Thoracic aorta (tissue), 2 donors: ENCODE measurements around the gene RNF217. TPM values are rescaled to one million over a fixed set of nuclear protein-coding genes. Genes with fewer than 3 reads are reported as not detected.
A peak's percentile ranks its signal among the peaks of the same experiment; 100 is the strongest.

Experiments used
- ATAC-seq: fragments of 150-250 bp; one replicate; pipeline ENCODE4 v1.8.0; 2017; ENCODE audit warnings: low read depth; ENCODE audit not compliant: insufficient number of reproducible peaks, low FRiP score
- DNase-seq: peaks from one replicate; pipeline ENCODE4 v3.0.0-alpha.2; 2020; ENCODE audit warnings: low spot score
- H3K27ac ChIP-seq, 2 donors: fragments of 200-600 bp; sonication (generic); 1 replicate in 1 of 2; 2 replicates in 1 of 2; pipeline ENCODE4 v1.5.1; 2016; ENCODE audit warnings: mild to moderate bottlenecking in 2 of 2, moderate library complexity in 2 of 2
- H3K27me3 ChIP-seq: fragments of 200-600 bp; sonication (generic); replicated peaks from 2 replicates; pipeline ENCODE4 v1.6.0; 2016; ENCODE audit warnings: mild to moderate bottlenecking; ENCODE audit not compliant: insufficient read depth
- H3K36me3 ChIP-seq: fragments of 200-600 bp; sonication (generic); one replicate; pipeline ENCODE4 v1.5.1; 2016
- H3K4me1 ChIP-seq, 2 donors: fragments of 200-600 bp; sonication (generic); 1 replicate in 1 of 2; 2 replicates in 1 of 2; pipeline versions ENCODE4 v1.5.1 to v1.6.0; 2016; ENCODE audit warnings: low read depth in 2 of 2, mild to moderate bottlenecking in 1 of 2; ENCODE audit not compliant: control insufficient read depth in 1 of 2
- H3K4me3 ChIP-seq: fragments of 200-600 bp; sonication (generic); 2 replicates; pipeline ENCODE4 v1.5.1; 2016; ENCODE audit warnings: mild to moderate bottlenecking
- H3K9me3 ChIP-seq: fragments of 200-600 bp; sonication (generic); 2 replicates; pipeline ENCODE4 v1.5.1; 2016
- total RNA-seq, 2 donors: library from RNA; depleted of rRNA; stranded (reverse); fragments of >200 nt; gene quantifications; one replicate each; pipeline versions ENCODE4 v1.1.0 to v1.2.3, GENCODE V29; 2016
- TF ChIP-seq, protein P1 (sequence below): fragments of 200-600 bp; sonication (generic); IDR thresholded peaks from one replicate; pipeline ENCODE4 v1.5.1; 2019; ENCODE audit warnings: antibody characterized with exemption

RNF217 gene
- total RNA-seq, 2 donors from 2014 or later: 36.3 to 44.2 TPM

DNA sequence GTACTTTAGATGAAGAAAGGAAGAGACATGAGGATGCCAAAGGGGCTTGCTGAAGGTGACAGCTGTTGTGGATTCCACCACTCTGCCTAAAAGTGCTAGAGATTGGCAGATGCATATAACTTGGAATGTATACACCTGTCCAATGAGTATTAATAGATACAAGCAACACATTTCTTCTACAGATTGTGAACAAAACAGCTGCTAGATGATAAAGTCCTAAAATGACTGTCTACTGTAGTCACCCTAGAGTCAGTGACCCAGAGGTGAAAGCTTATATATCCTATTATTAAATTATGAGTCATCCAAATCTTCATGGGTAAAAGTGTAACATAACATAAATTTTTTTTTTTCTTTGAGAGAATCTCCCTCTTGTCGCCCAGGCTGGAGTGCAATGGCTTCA lies 5.2 kb downstream of the RNF217 start:
- Histone ChIP-seq H3K36me3 (peaks cover 6% of the 10 kb centered on the region), H3K9me3 (no peaks in the 10 kb centered on the region), H3K4me1 (peaks cover 40 to 62% of the 10 kb centered on the region in 2 donors), H3K4me3 (peak overlapping the region; percentile 8), H3K27me3 (no peaks in the 10 kb centered on the region), H3K27ac (no peak overlapping the region)
- no peak for DNase-seq
- TF ChIP-seq, protein P1, sequence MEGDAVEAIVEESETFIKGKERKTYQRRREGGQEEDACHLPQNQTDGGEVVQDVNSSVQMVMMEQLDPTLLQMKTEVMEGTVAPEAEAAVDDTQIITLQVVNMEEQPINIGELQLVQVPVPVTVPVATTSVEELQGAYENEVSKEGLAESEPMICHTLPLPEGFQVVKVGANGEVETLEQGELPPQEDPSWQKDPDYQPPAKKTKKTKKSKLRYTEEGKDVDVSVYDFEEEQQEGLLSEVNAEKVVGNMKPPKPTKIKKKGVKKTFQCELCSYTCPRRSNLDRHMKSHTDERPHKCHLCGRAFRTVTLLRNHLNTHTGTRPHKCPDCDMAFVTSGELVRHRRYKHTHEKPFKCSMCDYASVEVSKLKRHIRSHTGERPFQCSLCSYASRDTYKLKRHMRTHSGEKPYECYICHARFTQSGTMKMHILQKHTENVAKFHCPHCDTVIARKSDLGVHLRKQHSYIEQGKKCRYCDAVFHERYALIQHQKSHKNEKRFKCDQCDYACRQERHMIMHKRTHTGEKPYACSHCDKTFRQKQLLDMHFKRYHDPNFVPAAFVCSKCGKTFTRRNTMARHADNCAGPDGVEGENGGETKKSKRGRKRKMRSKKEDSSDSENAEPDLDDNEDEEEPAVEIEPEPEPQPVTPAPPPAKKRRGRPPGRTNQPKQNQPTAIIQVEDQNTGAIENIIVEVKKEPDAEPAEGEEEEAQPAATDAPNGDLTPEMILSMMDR: no peak
- no peak for ATAC-seq

GRCh38 chr6:124968401-124968800 lies 6.2 kb downstream of the RNF217 start:
- DNase-seq (no peak), ATAC-seq (no peak)
- Histone ChIP-seq H3K4me1 (peaks cover 40 to 62% of the 10 kb centered on the region in 2 donors), H3K36me3 (peaks cover 6% of the 10 kb centered on the region), H3K27ac (no peak overlapping the region), H3K9me3 (no peaks in the 10 kb centered on the region), H3K4me3 (no peak overlapping the region), H3K27me3 (no peaks in the 10 kb centered on the region)
- TF ChIP-seq, protein P1: no peak

GRCh38 chr6:124970243-124970642 lies 8.0 kb downstream of the RNF217 start:
- TF ChIP-seq, protein P1: no peak
- no peak for DNase-seq
- peaks cover 8% of the 10 kb centered on the region for H3K36me3 ChIP-seq
- no peak overlapping the region for H3K4me3 ChIP-seq
- no peak for ATAC-seq
- H3K27ac ChIP-seq: no peak overlapping the region
- no peaks in the 10 kb centered on the region for H3K9me3 ChIP-seq
- H3K4me1 ChIP-seq: peaks cover 38 to 59% of the 10 kb centered on the region in 2 donors
- no peaks in the 10 kb centered on the region for H3K27me3 ChIP-seq

GRCh38 chr6:124970763-124971162 lies 8.5 kb downstream of the RNF217 start:
- H3K4me1 ChIP-seq: peaks cover 33 to 54% of the 10 kb centered on the region in 2 donors
- TF ChIP-seq, protein P1: no peak
- H3K27ac ChIP-seq: no peak overlapping the region
- no peak overlapping the region for H3K4me3 ChIP-seq
- ATAC-seq (no peak), DNase-seq (no peak)
- H3K36me3 ChIP-seq: peaks cover 8% of the 10 kb centered on the region
- H3K27me3 ChIP-seq: no peaks in the 10 kb centered on the region
- H3K9me3 ChIP-seq: no peaks in the 10 kb centered on the region

DNA sequence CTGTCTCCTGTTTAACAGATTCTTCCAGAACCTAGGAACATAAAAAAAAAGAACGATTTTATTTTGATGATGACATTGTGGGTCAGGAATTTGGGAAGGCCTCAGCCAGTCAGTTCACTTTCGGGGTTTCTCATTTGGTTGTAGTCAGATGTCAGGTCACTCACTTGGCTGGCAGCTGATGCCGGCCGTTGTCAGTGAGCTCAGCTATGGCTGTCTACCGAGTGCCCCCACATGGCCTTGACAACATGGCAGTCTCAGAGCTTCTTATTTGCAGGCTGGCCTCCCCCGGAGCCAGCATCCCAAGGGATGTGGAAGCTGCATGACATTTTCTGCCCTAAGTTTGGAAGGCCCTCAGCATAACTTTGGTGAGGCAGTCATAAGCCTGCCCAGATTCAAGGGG lies 11.5 kb downstream of the RNF217 start:
- TF ChIP-seq, protein P1: no peak
- DNase-seq (no peak), ATAC-seq (no peak)
- no peak overlapping the region for H3K27ac ChIP-seq
- peaks cover 26 to 36% of the 10 kb centered on the region in 2 donors for H3K4me1 ChIP-seq
- peaks cover 18% of the 10 kb centered on the region for H3K36me3 ChIP-seq
- no peak overlapping the region for H3K4me3 ChIP-seq
- H3K27me3 ChIP-seq: no peaks in the 10 kb centered on the region
- H3K9me3 ChIP-seq: no peaks in the 10 kb centered on the region
